Endodermal cell (in vitro differentiated cells): ENCODE results near the gene PLA2G4F. TPM values are rescaled to one million over a fixed set of nuclear protein-coding genes. Genes with fewer than 3 reads are reported as not detected.
A peak's percentile ranks its signal among the peaks of the same experiment; 100 is the strongest.

Experiments used
- DNase-seq: peaks from one replicate; pipeline ENCODE4 v3.0.0-alpha.2; 2017
- H3K27ac ChIP-seq: 2 replicates; pipeline ENCODE4 v1.5.1; 2013; ENCODE audit warnings: mild to moderate bottlenecking, low read depth, low read length, moderate library complexity
- H3K27me3 ChIP-seq: 2 replicates; pipeline ENCODE4 v1.6.1; 2013; ENCODE audit warnings: mild to moderate bottlenecking, low read length, moderate library complexity; ENCODE audit not compliant: insufficient read depth, control insufficient read depth, poor library complexity, severe bottlenecking
- H3K36me3 ChIP-seq: 2 replicates; pipeline ENCODE4 v1.7.0; 2013; ENCODE audit warnings: mild to moderate bottlenecking, low read length, moderate library complexity; ENCODE audit not compliant: control insufficient read depth, insufficient read depth
- H3K4me1 ChIP-seq: one replicate; pipeline ENCODE4 v1.7.0; 2013; ENCODE audit warnings: low read length; ENCODE audit not compliant: control insufficient read depth, insufficient read depth
- H3K4me3 ChIP-seq: 2 replicates; pipeline ENCODE4 v1.5.1; 2013; ENCODE audit warnings: mild to moderate bottlenecking, low read length, moderate library complexity
- H3K9ac ChIP-seq: 2 replicates; pipeline ENCODE4 v1.6.1; 2013; ENCODE audit warnings: mild to moderate bottlenecking, low read length, moderate library complexity; ENCODE audit not compliant: poor library complexity, severe bottlenecking; ENCODE audit errors: extremely low read depth
- H3K9me3 ChIP-seq: 2 replicates; pipeline ENCODE4 v1.6.1; 2013; ENCODE audit warnings: mild to moderate bottlenecking, low read length, moderate library complexity; ENCODE audit not compliant: control insufficient read depth
- H3K27ac Mint-ChIP-seq: 2 replicates; pipeline ENCODE4 v1.8.0; 2020; ENCODE audit warnings: mixed read lengths
- H3K27me3 Mint-ChIP-seq: 2 replicates; pipeline ENCODE4 v1.8.0; 2021; ENCODE audit warnings: mild to moderate bottlenecking, mixed read lengths; ENCODE audit not compliant: insufficient read depth
- H3K36me3 Mint-ChIP-seq: 2 replicates; pipeline ENCODE4 v1.8.0; 2020; ENCODE audit warnings: low read depth, mixed read lengths
- H3K4me1 Mint-ChIP-seq: 2 replicates; pipeline ENCODE4 v1.8.0; 2020; ENCODE audit warnings: mixed read lengths
- H3K4me3 Mint-ChIP-seq: 2 replicates; pipeline ENCODE4 v1.8.0; 2020; ENCODE audit warnings: mild to moderate bottlenecking, moderate library complexity, mixed read lengths
- H3K9me3 Mint-ChIP-seq: 2 replicates; pipeline ENCODE4 v1.8.0; 2020; ENCODE audit warnings: mild to moderate bottlenecking, mixed read lengths
- WGBS, 2 experiments: methylation state at CpG; one replicate each; pipeline versions ENCODE4 v1.1.5 to v1.1.7; 2013; ENCODE audit warnings: missing lambda C conversion rate in 2 of 2, mixed read lengths in 1 of 2; ENCODE audit not compliant: insufficient coverage in 1 of 2, insufficient read length in 1 of 2; 5-methylcytosine and 5-hydroxymethylcytosine counted together
- total RNA-seq, 2 donors: library from RNA; stranded (reverse); fragmentation: NEBNext Ultra II Directional in 1 of 2; extraction: Animal tissue kit (Norgen Biotek cat#: 25700) in 1 of 2; gene quantifications; 2 replicates in 1 of 2; 3 replicates in 1 of 2; pipeline ENCODE4 v1.2.1, GENCODE V29; 2021
- TF ChIP-seq, protein P1 (sequence below): fragments of 200-600 bp; sonication (generic); conservative IDR thresholded peaks from 2 replicates; pipeline ENCODE4 v1.5.0; 2021; ENCODE audit warnings: antibody characterized with exemption, mild to moderate bottlenecking

The PLA2G4F gene
- total RNA-seq, 2 donors from 2014 or later = 0.22 TPM; not detected in 1

DNA sequence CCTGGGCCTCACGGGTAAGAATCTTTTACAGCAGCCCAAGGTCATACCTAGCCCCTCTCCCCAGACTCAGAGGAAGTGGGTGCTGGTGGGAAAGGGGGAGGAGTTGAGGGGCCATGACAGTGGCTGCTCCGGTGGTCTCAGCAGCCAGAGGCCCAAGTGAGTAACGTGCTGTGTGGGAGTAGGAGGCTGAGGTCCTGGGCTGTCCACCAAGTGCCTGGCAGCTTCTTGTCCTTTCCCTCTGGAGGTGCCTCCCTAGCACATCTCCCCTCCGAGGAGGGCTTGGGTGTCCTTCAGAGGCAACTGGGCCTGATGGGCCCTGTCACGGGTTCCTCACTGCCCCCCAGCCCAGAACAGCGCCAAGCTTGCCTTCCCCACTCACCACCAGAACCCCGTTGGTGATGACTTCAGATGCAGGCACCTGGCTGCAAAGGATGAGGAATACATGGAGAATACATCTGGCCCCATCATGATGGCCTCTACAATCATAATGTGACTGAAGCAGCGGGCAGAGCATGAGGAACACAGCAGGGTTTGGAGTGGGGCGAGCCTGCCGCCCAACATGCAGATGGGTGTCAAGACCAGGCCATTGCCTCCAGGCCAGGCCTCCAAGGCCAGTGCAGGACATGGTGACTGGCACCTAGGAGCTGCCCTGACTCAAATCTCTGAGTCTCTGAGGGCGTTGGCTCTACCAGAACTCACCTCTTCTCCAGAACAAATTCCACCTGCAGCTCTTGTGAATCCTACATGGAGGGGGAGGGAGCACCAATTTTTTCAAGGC, 3.3 kb downstream of the PLA2G4F start:
- DNase-seq = peak; percentile 27
- TF ChIP-seq, protein P1, sequence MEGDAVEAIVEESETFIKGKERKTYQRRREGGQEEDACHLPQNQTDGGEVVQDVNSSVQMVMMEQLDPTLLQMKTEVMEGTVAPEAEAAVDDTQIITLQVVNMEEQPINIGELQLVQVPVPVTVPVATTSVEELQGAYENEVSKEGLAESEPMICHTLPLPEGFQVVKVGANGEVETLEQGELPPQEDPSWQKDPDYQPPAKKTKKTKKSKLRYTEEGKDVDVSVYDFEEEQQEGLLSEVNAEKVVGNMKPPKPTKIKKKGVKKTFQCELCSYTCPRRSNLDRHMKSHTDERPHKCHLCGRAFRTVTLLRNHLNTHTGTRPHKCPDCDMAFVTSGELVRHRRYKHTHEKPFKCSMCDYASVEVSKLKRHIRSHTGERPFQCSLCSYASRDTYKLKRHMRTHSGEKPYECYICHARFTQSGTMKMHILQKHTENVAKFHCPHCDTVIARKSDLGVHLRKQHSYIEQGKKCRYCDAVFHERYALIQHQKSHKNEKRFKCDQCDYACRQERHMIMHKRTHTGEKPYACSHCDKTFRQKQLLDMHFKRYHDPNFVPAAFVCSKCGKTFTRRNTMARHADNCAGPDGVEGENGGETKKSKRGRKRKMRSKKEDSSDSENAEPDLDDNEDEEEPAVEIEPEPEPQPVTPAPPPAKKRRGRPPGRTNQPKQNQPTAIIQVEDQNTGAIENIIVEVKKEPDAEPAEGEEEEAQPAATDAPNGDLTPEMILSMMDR = no peak
- Mint-ChIP-seq H3K27ac (no peak overlapping the region), H3K4me3 (no peak overlapping the region), H3K36me3 (no peaks in the 10 kb centered on the region), H3K9me3 (no peaks in the 10 kb centered on the region), H3K27me3 (no peaks in the 10 kb centered on the region), H3K4me1 (peaks cover 13% of the 10 kb centered on the region)
- no peaks in the 10 kb centered on the region for H3K36me3 ChIP-seq
- no peak overlapping the region for H3K9ac ChIP-seq
- WGBS, 2 experiments = 94 to 96% methylated on average over 4 to 10 of the region's 11 CpGs
- H3K27ac ChIP-seq = no peak overlapping the region
- no peaks in the 10 kb centered on the region for H3K9me3 ChIP-seq
- no peaks in the 10 kb centered on the region for H3K27me3 ChIP-seq
- H3K4me1 ChIP-seq = no peaks in the 10 kb centered on the region
- no peak overlapping the region for H3K4me3 ChIP-seq

DNA sequence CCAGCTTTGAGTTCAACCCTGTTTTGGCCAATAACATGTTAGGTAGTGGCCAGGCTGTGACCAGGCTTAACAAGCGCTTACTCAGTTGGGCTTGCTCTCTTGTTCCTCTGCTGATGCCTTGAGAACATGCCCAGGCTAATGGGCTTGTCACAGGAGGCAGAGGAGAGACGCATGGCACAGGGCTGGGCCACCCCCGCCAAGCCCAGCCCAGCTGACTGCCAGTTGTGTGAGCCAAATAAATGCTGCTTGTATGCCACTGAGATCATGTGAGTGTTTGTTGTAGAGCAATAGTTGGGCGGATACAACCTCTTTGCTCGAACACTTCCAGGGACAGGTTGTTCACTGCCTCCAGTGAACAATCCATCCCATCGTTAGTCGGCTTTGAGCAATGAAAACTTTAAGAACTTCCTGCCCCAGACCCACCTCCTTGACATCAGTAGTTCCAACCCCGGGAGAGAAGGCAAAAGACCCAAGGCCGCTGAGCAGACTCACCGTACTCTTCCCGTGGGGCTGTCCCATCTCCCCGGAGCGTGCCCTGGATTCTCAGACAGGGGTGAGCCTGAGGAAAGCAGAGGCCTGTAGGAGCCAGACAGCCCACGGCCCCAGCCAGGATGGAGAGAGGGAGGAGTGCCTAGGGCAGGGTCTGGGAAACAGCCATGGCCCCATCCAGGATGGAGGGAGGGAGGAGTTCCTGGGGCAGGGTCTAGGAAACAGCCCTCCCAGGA, 4.1 kb downstream of the PLA2G4F start:
- no peak overlapping the region for H3K4me3 ChIP-seq
- no peaks in the 10 kb centered on the region for H3K27me3 Mint-ChIP-seq
- H3K9me3 ChIP-seq = no peaks in the 10 kb centered on the region
- no peaks in the 10 kb centered on the region for H3K36me3 Mint-ChIP-seq
- H3K27ac ChIP-seq = no peak overlapping the region
- peak; percentile 32 for DNase-seq
- no peak overlapping the region for H3K4me3 Mint-ChIP-seq
- no peaks in the 10 kb centered on the region for H3K4me1 ChIP-seq
- WGBS, 2 experiments = 94% methylated on average over 7 to 14 of the region's 14 CpGs
- H3K36me3 ChIP-seq = no peaks in the 10 kb centered on the region
- no peak overlapping the region for H3K27ac Mint-ChIP-seq
- H3K27me3 ChIP-seq = no peaks in the 10 kb centered on the region
- H3K4me1 Mint-ChIP-seq = peaks cover 13% of the 10 kb centered on the region
- H3K9me3 Mint-ChIP-seq = no peaks in the 10 kb centered on the region
- no peak overlapping the region for H3K9ac ChIP-seq
- TF ChIP-seq, protein P1 = no peak

DNA sequence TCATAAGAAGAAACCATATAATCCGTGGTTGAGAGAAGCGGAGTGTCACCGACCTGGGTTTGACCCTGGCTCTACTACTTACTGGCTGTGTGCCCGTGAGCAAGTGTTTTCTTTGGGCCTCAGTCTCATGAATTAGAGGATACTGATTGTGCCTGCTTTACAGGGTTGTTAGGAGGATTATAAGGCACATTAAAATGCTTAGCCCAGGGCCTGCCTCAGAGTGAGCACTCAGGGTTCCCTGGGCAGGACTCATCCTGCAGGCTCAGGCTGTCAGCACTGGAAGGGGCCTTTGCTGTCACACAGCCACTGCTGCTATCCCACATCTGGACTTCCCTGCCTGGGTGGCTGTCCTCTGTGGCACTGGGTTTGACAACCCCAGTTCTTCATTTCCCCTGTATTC, 4.7 kb downstream of the PLA2G4F start:
- H3K27ac ChIP-seq = no peak overlapping the region
- no peak overlapping the region for H3K9ac ChIP-seq
- Mint-ChIP-seq H3K27ac (no peak overlapping the region), H3K4me1 (peaks cover 13% of the 10 kb centered on the region), H3K9me3 (no peaks in the 10 kb centered on the region), H3K36me3 (no peaks in the 10 kb centered on the region), H3K4me3 (no peak overlapping the region), H3K27me3 (no peaks in the 10 kb centered on the region)
- WGBS, 2 experiments = 93 to 94% methylated on average over 4 of the region's 4 CpGs
- TF ChIP-seq, protein P1 = no peak
- H3K9me3 ChIP-seq = no peaks in the 10 kb centered on the region
- H3K4me3 ChIP-seq = no peak overlapping the region
- no peak for DNase-seq
- no peaks in the 10 kb centered on the region for H3K27me3 ChIP-seq
- no peaks in the 10 kb centered on the region for H3K4me1 ChIP-seq
- no peaks in the 10 kb centered on the region for H3K36me3 ChIP-seq
